Activated CD8-positive, alpha-beta T cell treated with anti-CD3 and anti-CD28 coated beads for 36 hours (primary cell): ENCODE results near the gene LUZP4. TPM values are rescaled to one million over a fixed set of nuclear protein-coding genes. Genes with fewer than 3 reads are reported as not detected.
"Not testable (repeated sequence)": the region's sequence is repeated elsewhere in the genome, so short reads cannot be mapped to it uniquely, and the experiment has no call there.

Experiments used
- ATAC-seq: fragments of 200-7000 bp; cut with Tn5 transposase; one replicate; pipeline ENCODE4 v1.10.0; 2021; ENCODE audit warnings: mild to moderate bottlenecking, moderate library complexity
- CTCF ChIA-PET: fragments of 350-600 bp; sonication (Branson Sonifier 250); formaldehyde crosslinking; loops from one replicate; lab custom pipeline; 2021; ENCODE audit warnings: antibody characterized with exemption; lab: Charles Lee
- POLR2A ChIA-PET: fragments of 350-600 bp; sonication (Branson Sonifier 250); formaldehyde crosslinking; loops from one replicate; lab custom pipeline; 2021; ENCODE audit warnings: antibody characterized with exemption; lab: Charles Lee
- DNase-seq: peaks from one replicate; pipeline ENCODE4 v3.0.0-alpha.2; 2020
- H3K27ac Mint-ChIP-seq: one replicate; pipeline ENCODE4 v1.8.0; 2021; ENCODE audit warnings: mild to moderate bottlenecking, mixed read lengths
- H3K27me3 Mint-ChIP-seq: one replicate; pipeline ENCODE4 v1.8.0; 2021; ENCODE audit warnings: mixed read lengths
- H3K36me3 Mint-ChIP-seq: one replicate; pipeline ENCODE4 v1.8.0; 2021; ENCODE audit warnings: low read depth, mixed read lengths
- H3K4me1 Mint-ChIP-seq: one replicate; pipeline ENCODE4 v1.8.0; 2021; ENCODE audit warnings: low read depth, mixed read lengths
- H3K4me3 Mint-ChIP-seq: one replicate; pipeline ENCODE4 v1.8.0; 2021; ENCODE audit warnings: mild to moderate bottlenecking, moderate library complexity, mixed read lengths
- H3K9me3 Mint-ChIP-seq: one replicate; pipeline ENCODE4 v1.8.0; 2021; ENCODE audit warnings: mixed read lengths
- CTCF ChIP-seq: fragments of 200-600 bp; IDR thresholded peaks from one replicate; pipeline ENCODE4 v1.8.0; 2022; ENCODE audit warnings: antibody characterized with exemption, mild to moderate bottlenecking
- intact Hi-C: fragments of 100-400 bp; cut with micrococcal nuclease; formaldehyde crosslinking; loops from one replicate; pipeline ENCODE4 v1.10.0; 2022
- total RNA-seq, 2 experiments: library from RNA; stranded (reverse); gene quantifications; one replicate each; pipeline ENCODE4 v1.2.3, GENCODE V29; 2021

LUZP4 gene
- total RNA-seq, 2 experiments from 2014 or later, result not detected

- peaks cover 2% of the 10 kb centered on the region for H3K9me3 Mint-ChIP-seq
- H3K4me1 Mint-ChIP-seq, result no peaks in the 10 kb centered on the region
- POLR2A ChIA-PET, result no interaction called here
- no peak overlapping the region for H3K4me3 Mint-ChIP-seq
- CTCF ChIA-PET, result no interaction called here
- DNase-seq, result no peak
- intact Hi-C loops, result no loop called here
- no peak for ATAC-seq
- no peaks in the 10 kb centered on the region for H3K36me3 Mint-ChIP-seq
- H3K27me3 Mint-ChIP-seq, result no peaks in the 10 kb centered on the region
- H3K27ac Mint-ChIP-seq, result no peak overlapping the region
- TF ChIP-seq CTCF, result no peak
Observed at GRCh38 chrX:115311601-115312001, 22.1 kb downstream of the LUZP4 start.

DNA sequence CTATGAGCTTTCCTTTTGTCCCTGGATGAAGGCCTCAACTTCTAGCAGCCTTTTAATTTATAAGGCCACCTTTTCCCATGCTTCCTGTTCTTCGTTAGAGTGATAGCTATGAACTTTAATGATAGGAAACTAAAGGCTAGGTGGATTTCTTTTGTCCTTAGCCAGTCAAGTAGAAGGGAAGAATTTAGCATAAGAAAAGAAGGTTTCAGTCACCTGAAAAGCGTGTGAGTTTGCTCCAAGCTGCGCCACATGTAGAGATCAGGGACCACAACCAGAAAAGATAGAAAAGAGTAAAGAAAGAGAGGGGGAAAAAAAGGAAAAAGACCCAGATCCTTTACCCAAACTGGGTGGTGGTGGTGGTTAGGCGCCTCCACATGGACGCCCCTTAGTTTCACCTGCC is 28.6 kb downstream of the LUZP4 start:
- Mint-ChIP-seq H3K4me3 (no peak overlapping the region), H3K4me1 (no peaks in the 10 kb centered on the region), H3K9me3 (peaks cover 2% of the 10 kb centered on the region), H3K36me3 (no peaks in the 10 kb centered on the region), H3K27ac (no peak overlapping the region), H3K27me3 (no peaks in the 10 kb centered on the region)
- no peak for DNase-seq
- TF ChIP-seq CTCF, result no peak
- ChIA-PET POLR2A (no interaction called here), CTCF (no interaction called here)
- intact Hi-C loops, result no loop called here
- ATAC-seq, result no peak

DNA sequence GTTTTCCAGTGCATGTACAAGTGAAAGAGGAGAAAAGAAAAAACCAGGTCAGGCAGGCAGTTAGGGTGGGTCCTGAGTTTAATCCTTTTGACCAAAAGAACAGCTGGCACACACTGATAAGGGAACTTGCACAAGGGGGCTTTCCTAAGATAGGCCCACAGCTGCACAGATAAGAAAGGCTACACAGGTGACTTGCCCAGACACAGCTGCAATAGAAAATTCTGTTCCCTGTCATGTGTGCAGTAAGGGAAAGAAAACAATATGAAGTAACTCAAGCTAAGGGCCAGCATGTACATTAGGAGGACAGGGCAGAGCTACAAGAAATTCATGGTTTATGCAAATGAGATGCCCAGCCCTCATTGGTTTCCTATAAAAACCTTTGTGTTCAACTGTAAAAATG is 32.9 kb downstream of the LUZP4 start:
- intact Hi-C loops, result no loop called here
- CTCF ChIA-PET, result no interaction called here
- Mint-ChIP-seq H3K9me3 (no peaks in the 10 kb centered on the region), H3K27me3 (no peaks in the 10 kb centered on the region), H3K4me1 (no peaks in the 10 kb centered on the region), H3K4me3 (no peak overlapping the region), H3K27ac (no peak overlapping the region), H3K36me3 (no peaks in the 10 kb centered on the region)
- DNase-seq (no peak), ATAC-seq (no peak)
- POLR2A ChIA-PET, result no interaction called here
- no peak for TF ChIP-seq CTCF

- H3K27ac Mint-ChIP-seq, result no peak overlapping the region
- intact Hi-C loops, result no loop called here
- no peaks in the 10 kb centered on the region for H3K27me3 Mint-ChIP-seq
- ATAC-seq, result no peak
- H3K4me3 Mint-ChIP-seq, result no peak overlapping the region
- ChIA-PET POLR2A (no interaction called here), CTCF (interaction anchor here (1.0 kb wide), 1 partner anchor 319 kb away, joined by 4 read pairs; no protein-coding TSS in a partner anchor)
- H3K36me3 Mint-ChIP-seq, result no peaks in the 10 kb centered on the region
- no peaks in the 10 kb centered on the region for H3K9me3 Mint-ChIP-seq
- no peak for TF ChIP-seq CTCF
- H3K4me1 Mint-ChIP-seq, result no peaks in the 10 kb centered on the region
- no peak for DNase-seq
Observed at GRCh38 chrX:115324194-115324593, 34.7 kb downstream of the LUZP4 start.

DNA sequence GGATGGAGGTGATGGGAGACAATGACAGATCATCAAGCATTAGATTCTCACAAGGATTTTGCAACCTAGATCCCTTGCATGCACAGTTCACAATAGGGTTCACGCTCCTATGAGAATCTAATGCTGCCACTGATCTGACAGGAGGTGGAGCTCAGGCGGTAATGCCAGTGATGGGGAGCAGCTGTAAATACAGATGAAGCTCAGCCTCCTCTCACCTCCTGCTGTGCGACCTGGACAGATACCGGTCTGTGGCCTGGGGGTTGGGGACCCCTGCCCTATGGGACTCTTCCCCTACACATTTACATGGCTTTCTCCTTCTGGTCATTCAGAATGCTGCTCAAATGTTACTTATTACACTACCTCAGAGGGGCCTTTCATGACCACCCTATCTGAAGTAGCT is 39.8 kb downstream of the LUZP4 start:
- ATAC-seq, H3K4me3 Mint-ChIP-seq, H3K36me3 Mint-ChIP-seq, DNase-seq, POLR2A ChIA-PET, intact Hi-C loops, H3K27ac Mint-ChIP-seq, H3K27me3 Mint-ChIP-seq, H3K9me3 Mint-ChIP-seq, H3K4me1 Mint-ChIP-seq: not testable (repeated sequence)
- CTCF ChIA-PET, result interaction anchor here (0.7 to 2.6 kb wide), 3 partner anchors 169 to 321 kb away, joined by 3 to 12 read pairs (median 4); no protein-coding TSS in a partner anchor
